Measurements from ENCODE around the gene CPAMD8.

DNA sequence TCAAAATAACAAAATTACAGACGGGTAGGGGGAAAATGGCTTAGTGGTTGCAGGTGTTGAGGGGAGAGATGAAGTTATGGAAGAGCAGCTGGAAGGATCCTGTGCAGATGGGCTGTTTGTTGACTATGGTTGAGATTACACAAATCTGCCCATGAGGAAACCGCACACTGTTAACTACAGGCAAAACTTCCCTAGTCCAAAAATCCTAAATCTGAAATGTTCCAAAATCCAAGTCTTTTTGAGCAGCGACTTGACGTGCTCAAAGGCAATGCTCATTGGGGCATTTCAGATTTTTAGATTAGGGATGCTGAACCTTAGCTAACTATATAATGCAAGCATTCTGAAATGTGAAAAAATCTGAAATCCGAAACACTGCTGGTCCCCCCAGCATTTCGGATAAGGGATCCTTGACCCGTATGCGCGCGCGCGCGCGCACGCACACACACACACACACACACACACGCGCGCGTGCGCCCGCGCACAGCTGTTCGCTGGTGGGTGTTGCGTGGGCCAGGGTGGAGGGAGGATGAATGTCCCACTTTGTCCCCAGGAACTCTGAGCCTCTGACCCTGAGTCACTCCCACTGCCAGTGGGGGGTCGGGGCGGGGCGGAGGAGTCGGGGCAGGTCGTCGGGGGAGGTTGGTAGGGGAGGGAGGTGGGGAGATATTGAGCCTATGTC is 131.0 kb downstream of the CPAMD8 start:
- TF ChIP-seq, protein P1, sequence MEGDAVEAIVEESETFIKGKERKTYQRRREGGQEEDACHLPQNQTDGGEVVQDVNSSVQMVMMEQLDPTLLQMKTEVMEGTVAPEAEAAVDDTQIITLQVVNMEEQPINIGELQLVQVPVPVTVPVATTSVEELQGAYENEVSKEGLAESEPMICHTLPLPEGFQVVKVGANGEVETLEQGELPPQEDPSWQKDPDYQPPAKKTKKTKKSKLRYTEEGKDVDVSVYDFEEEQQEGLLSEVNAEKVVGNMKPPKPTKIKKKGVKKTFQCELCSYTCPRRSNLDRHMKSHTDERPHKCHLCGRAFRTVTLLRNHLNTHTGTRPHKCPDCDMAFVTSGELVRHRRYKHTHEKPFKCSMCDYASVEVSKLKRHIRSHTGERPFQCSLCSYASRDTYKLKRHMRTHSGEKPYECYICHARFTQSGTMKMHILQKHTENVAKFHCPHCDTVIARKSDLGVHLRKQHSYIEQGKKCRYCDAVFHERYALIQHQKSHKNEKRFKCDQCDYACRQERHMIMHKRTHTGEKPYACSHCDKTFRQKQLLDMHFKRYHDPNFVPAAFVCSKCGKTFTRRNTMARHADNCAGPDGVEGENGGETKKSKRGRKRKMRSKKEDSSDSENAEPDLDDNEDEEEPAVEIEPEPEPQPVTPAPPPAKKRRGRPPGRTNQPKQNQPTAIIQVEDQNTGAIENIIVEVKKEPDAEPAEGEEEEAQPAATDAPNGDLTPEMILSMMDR (IDR thresholded peaks at IDR 0.05), result no peak
- TF ChIP-seq POLR2A (IDR thresholded peaks at IDR 0.05), result no peak

All from adrenal gland (tissue), 5 donors.